Measurements from ENCODE around the gene NTN5. TPM values are rescaled to one million over a fixed set of nuclear protein-coding genes. Genes with fewer than 3 reads are reported as not detected.
A peak's percentile ranks its signal among the peaks of the same experiment; 100 is the strongest.
"Not testable (repeated sequence)": the region's sequence is repeated elsewhere in the genome, so short reads cannot be mapped to it uniquely, and the experiment has no call there.

The NTN5 gene
- polyA plus RNA-seq, 1 experiment: 0.10 TPM

- no peak overlapping the region for H3K4me3 ChIP-seq (ENCODE audit: low read depth, low read length)
- CTCF ChIA-PET: no interaction called here
- peak overlapping the region; percentile 68 for H3K27ac ChIP-seq (ENCODE audit: low read depth, low read length)
- TF ChIP-seq CTCF (IDR thresholded peaks at IDR 0.05; ENCODE audit: low read depth, low read length): no peak
- POLR2A ChIA-PET: interaction anchor here (0.6 to 0.9 kb wide), 4 partner anchors 35 to 187 kb away, joined by 3 to 6 read pairs (median 4); no protein-coding TSS in a partner anchor
- peak; percentile 83 for DNase-seq (ENCODE audit: low read depth, low spot score)
- H3K27me3 ChIP-seq (ENCODE audit: control insufficient read depth, insufficient read depth, low read length): peaks cover 7% of the 10 kb centered on the region
- H3K9me3 ChIP-seq (ENCODE audit: control insufficient read depth, insufficient read depth, low read length): peaks cover 3% of the 10 kb centered on the region; the same call in 1 of the 2 replicates
Observed at GRCh38 chr19:48681127-48681470, 8.3 kb upstream of the NTN5 start.

GRCh38 chr19:48680436-48681126 lies 7.8 kb upstream of the NTN5 start:
- no peak for DNase-seq (ENCODE audit: low read depth, low spot score)
- H3K27ac ChIP-seq (ENCODE audit: low read depth, low read length): peak overlapping the region; percentile 31
- CTCF ChIA-PET: no interaction called here
- H3K4me3 ChIP-seq (ENCODE audit: low read depth, low read length): no peak overlapping the region
- peaks cover 7% of the 10 kb centered on the region for H3K27me3 ChIP-seq (ENCODE audit: control insufficient read depth, insufficient read depth, low read length)
- POLR2A ChIA-PET: interaction anchor here (0.6 to 0.9 kb wide), 3 partner anchors 36 to 187 kb away, joined by 3 to 4 read pairs (median 3); no protein-coding TSS in a partner anchor
- no peak for TF ChIP-seq CTCF (IDR thresholded peaks at IDR 0.05; ENCODE audit: low read depth, low read length)
- peaks cover 3% of the 10 kb centered on the region; the same call in 1 of the 2 replicates for H3K9me3 ChIP-seq (ENCODE audit: control insufficient read depth, insufficient read depth, low read length)

GRCh38 chr19:48680006-48680405 lies 7.2 kb upstream of the NTN5 start:
- H3K27me3 ChIP-seq (ENCODE audit: control insufficient read depth, insufficient read depth, low read length); H3K27ac ChIP-seq (ENCODE audit: low read depth, low read length); H3K9me3 ChIP-seq (ENCODE audit: control insufficient read depth, insufficient read depth, low read length); POLR2A ChIA-PET; CTCF ChIA-PET; DNase-seq (ENCODE audit: low read depth, low spot score); H3K4me3 ChIP-seq (ENCODE audit: low read depth, low read length): not testable (repeated sequence)

- TF ChIP-seq CTCF (IDR thresholded peaks at IDR 0.05; ENCODE audit: low read depth, low read length): no peak
- Histone ChIP-seq H3K4me3 (ENCODE audit: low read depth, low read length) (no peak overlapping the region), H3K27ac (ENCODE audit: low read depth, low read length) (no peak overlapping the region), H3K27me3 (ENCODE audit: control insufficient read depth, insufficient read depth, low read length) (peaks cover 7% of the 10 kb centered on the region), H3K9me3 (ENCODE audit: control insufficient read depth, insufficient read depth, low read length) (peaks cover 3% of the 10 kb centered on the region; the same call in 1 of the 2 replicates)
- ChIA-PET POLR2A (no interaction called here), CTCF (no interaction called here)
- no peak for DNase-seq (ENCODE audit: low read depth, low spot score)
Observed at GRCh38 chr19:48678201-48678600, 5.4 kb upstream of the NTN5 start.

GRCh38 chr19:48676887-48677286 lies 4.1 kb upstream of the NTN5 start:
- Histone ChIP-seq H3K4me3 (ENCODE audit: low read depth, low read length) (no peak overlapping the region), H3K27me3 (ENCODE audit: control insufficient read depth, insufficient read depth, low read length) (peaks cover 10% of the 10 kb centered on the region), H3K9me3 (ENCODE audit: control insufficient read depth, insufficient read depth, low read length) (peaks cover 3% of the 10 kb centered on the region; the same call in 1 of the 2 replicates), H3K27ac (ENCODE audit: low read depth, low read length) (no peak overlapping the region)
- CTCF ChIA-PET: no interaction called here
- TF ChIP-seq CTCF (IDR thresholded peaks at IDR 0.05; ENCODE audit: low read depth, low read length): no peak
- DNase-seq (ENCODE audit: low read depth, low spot score): no peak
- POLR2A ChIA-PET: interaction anchor here (0.7 kb wide), 1 partner anchor 10 kb away, joined by 4 read pairs; no protein-coding TSS in a partner anchor

Data from AG04450 (cell line).